Measurements from ENCODE around the gene RMI2. TPM values are rescaled to one million over a fixed set of nuclear protein-coding genes. Genes with fewer than 3 reads are reported as not detected.

The RMI2 gene
- total and polyA plus RNA-seq, 9 of the 15 experiments (the other 6 are each of a cell fraction or from before 2014, with no cell fraction given), result 8.0 to 43.4 (median 32.5) TPM

DNA sequence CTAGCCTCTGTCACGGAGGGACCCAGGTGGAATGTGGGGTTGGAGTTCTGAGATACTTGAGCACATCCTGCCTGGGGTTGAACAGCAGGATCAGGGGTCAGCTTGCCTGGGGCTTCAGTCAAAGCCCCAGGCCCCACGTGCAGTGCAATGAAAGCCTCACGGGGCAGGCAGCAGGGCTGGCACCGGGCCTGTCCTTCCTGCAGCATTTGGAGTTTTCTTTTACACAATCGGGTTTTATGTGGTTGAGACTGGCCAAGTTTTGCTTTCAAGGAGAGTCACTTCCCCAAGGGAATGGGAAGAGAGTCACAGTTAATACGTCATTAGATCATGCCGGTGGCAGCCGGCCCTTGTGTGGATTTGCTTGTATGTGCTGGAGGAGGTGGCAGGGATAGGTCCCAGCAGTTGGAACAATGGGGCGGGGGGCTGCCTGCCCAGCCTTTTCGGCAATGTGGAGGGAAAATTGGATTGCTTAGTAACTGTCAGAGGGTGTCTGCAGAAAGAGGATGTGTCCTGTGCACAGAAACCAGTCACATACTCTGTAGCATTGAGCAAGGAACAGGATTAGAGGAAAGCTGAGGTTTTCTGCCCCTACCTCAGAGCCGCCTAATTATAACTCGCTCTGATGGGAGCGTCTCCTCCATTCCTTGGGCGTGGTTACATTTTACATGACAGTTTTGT lies 4.5 kb downstream of the RMI2 start (continued):
- TF ChIP-seq, protein P1, sequence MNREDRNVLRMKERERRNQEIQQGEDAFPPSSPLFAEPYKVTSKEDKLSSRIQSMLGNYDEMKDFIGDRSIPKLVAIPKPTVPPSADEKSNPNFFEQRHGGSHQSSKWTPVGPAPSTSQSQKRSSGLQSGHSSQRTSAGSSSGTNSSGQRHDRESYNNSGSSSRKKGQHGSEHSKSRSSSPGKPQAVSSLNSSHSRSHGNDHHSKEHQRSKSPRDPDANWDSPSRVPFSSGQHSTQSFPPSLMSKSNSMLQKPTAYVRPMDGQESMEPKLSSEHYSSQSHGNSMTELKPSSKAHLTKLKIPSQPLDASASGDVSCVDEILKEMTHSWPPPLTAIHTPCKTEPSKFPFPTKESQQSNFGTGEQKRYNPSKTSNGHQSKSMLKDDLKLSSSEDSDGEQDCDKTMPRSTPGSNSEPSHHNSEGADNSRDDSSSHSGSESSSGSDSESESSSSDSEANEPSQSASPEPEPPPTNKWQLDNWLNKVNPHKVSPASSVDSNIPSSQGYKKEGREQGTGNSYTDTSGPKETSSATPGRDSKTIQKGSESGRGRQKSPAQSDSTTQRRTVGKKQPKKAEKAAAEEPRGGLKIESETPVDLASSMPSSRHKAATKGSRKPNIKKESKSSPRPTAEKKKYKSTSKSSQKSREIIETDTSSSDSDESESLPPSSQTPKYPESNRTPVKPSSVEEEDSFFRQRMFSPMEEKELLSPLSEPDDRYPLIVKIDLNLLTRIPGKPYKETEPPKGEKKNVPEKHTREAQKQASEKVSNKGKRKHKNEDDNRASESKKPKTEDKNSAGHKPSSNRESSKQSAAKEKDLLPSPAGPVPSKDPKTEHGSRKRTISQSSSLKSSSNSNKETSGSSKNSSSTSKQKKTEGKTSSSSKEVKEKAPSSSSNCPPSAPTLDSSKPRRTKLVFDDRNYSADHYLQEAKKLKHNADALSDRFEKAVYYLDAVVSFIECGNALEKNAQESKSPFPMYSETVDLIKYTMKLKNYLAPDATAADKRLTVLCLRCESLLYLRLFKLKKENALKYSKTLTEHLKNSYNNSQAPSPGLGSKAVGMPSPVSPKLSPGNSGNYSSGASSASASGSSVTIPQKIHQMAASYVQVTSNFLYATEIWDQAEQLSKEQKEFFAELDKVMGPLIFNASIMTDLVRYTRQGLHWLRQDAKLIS (CRISPR knock-in tag; IDR thresholded peaks at IDR 0.05), result no peak
- no peak for TF ChIP-seq FOXJ2 (tag; IDR thresholded peaks at IDR 0.05)
- TF ChIP-seq, protein P2, sequence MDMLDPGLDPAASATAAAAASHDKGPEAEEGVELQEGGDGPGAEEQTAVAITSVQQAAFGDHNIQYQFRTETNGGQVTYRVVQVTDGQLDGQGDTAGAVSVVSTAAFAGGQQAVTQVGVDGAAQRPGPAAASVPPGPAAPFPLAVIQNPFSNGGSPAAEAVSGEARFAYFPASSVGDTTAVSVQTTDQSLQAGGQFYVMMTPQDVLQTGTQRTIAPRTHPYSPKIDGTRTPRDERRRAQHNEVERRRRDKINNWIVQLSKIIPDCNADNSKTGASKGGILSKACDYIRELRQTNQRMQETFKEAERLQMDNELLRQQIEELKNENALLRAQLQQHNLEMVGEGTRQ (CRISPR knock-in tag; IDR thresholded peaks at IDR 0.05), result no peak
- TF ChIP-seq MAFK (IDR thresholded peaks at IDR 0.05; ENCODE audit: low read length), result no peak
- TF ChIP-seq MTA2 (IDR thresholded peaks at IDR 0.05; ENCODE audit: low read depth), result no peak
- no peak for TF ChIP-seq BDP1 (IDR thresholded peaks at IDR 0.05; ENCODE audit: insufficient read depth, insufficient read length)
- TF ChIP-seq RCOR1 (IDR thresholded peaks at IDR 0.05; ENCODE audit: borderline replicate concordance in 1 of 2, low read depth in 2 of 2, low read length in 2 of 2), result no peak
- TF ChIP-seq, protein P3, sequence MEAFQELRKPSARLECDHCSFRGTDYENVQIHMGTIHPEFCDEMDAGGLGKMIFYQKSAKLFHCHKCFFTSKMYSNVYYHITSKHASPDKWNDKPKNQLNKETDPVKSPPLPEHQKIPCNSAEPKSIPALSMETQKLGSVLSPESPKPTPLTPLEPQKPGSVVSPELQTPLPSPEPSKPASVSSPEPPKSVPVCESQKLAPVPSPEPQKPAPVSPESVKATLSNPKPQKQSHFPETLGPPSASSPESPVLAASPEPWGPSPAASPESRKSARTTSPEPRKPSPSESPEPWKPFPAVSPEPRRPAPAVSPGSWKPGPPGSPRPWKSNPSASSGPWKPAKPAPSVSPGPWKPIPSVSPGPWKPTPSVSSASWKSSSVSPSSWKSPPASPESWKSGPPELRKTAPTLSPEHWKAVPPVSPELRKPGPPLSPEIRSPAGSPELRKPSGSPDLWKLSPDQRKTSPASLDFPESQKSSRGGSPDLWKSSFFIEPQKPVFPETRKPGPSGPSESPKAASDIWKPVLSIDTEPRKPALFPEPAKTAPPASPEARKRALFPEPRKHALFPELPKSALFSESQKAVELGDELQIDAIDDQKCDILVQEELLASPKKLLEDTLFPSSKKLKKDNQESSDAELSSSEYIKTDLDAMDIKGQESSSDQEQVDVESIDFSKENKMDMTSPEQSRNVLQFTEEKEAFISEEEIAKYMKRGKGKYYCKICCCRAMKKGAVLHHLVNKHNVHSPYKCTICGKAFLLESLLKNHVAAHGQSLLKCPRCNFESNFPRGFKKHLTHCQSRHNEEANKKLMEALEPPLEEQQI (IDR thresholded peaks at IDR 0.05), result no peak
- TF ChIP-seq, protein P4, sequence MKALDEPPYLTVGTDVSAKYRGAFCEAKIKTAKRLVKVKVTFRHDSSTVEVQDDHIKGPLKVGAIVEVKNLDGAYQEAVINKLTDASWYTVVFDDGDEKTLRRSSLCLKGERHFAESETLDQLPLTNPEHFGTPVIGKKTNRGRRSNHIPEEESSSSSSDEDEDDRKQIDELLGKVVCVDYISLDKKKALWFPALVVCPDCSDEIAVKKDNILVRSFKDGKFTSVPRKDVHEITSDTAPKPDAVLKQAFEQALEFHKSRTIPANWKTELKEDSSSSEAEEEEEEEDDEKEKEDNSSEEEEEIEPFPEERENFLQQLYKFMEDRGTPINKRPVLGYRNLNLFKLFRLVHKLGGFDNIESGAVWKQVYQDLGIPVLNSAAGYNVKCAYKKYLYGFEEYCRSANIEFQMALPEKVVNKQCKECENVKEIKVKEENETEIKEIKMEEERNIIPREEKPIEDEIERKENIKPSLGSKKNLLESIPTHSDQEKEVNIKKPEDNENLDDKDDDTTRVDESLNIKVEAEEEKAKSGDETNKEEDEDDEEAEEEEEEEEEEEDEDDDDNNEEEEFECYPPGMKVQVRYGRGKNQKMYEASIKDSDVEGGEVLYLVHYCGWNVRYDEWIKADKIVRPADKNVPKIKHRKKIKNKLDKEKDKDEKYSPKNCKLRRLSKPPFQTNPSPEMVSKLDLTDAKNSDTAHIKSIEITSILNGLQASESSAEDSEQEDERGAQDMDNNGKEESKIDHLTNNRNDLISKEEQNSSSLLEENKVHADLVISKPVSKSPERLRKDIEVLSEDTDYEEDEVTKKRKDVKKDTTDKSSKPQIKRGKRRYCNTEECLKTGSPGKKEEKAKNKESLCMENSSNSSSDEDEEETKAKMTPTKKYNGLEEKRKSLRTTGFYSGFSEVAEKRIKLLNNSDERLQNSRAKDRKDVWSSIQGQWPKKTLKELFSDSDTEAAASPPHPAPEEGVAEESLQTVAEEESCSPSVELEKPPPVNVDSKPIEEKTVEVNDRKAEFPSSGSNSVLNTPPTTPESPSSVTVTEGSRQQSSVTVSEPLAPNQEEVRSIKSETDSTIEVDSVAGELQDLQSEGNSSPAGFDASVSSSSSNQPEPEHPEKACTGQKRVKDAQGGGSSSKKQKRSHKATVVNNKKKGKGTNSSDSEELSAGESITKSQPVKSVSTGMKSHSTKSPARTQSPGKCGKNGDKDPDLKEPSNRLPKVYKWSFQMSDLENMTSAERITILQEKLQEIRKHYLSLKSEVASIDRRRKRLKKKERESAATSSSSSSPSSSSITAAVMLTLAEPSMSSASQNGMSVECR (CRISPR knock-in tag; IDR thresholded peaks at IDR 0.05), result no peak
